DMS153 (cell line): Measurements from ENCODE around the gene TOMT.
"Not testable (repeated sequence)": the region's sequence is repeated elsewhere in the genome, so short reads cannot be mapped to it uniquely, and the experiment has no call there.

Experiments
- DNase-seq: peaks from one replicate; lab custom pipeline; 2025; lab: John Stamatoyannopoulos, UW

TOMT gene

DNA sequence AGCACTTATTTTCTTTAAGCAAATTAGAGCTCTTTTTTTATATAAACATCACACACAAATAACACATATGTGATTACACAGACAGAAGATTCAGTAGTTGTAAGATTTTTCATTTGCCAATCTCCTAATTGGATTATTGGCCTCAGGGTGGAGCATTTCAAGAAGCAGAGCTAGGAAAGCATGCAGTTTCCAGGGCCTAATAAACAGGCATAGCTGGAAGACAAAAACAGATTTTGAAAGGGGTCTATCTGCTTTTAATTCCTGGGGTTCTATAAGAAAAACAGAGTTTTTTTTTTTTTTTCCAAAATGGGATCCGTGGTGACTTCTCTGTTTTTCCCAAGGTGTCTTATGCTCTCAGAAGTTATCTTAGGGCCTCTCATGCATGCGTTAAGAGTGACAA, 22.2 kb downstream of the TOMT start:
- DNase-seq: no peak

DNA sequence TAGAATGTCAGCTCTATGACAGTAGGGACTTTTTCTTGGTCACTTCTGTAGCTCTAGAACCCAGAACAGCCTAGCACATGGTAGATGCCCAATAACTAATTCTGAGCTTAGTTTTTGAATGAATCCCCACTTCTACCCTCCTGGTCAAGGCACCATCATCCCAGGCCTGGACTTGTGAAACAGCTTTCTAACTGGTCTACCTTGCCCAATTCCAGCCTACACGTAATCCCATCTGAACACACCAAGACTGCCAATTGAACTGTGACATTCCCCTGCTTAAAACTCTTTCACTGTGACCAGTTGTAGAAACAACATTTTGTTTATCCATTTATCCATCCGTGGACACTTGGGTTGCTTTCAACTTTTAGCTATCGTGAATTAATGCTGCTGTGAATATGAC, 23.7 kb downstream of the TOMT start:
- no peak for DNase-seq

DNA sequence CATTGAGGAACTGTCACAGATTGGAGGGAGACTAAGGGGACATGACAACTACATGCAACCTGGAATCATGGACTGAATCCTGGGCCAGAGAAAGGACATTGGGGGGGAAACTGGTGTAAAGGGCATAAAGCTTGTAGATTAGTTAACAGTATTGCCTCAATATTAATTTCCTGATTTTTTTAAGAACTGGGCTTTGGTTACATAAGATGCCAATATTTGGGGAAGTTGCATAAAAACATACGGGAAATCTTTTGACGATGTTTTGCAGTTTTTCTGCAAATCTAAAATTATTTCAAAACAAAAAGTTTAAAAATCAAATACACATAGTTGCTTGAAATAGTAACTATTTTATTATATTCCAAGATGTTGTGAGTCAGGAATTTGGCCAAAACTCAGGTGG, 26.9 kb downstream of the TOMT start:
- DNase-seq: no peak

DNA sequence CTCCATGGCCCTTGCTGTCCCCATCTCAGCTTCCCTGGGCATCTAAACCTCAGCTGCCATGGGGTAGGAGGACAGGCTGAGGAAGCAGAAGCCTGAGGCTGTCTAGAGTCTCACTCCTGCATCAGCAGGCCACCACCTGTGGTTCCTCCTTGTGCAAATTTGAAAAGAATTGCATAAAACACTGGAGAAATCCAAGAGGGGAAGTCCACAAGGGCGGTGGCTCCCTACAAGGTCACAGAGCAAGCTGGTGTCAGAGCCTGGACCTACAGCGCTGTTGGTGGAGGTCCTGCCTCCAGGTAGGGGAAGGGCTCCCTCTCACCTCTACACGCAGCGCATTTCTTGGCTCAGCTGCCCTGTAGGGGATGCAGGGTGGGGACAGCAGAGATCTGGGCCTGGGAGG, 29.7 kb downstream of the TOMT start, which contains the start of gene FOLR3:
Gene FOLR3, plus strand, starts transcription at position 253 of the 400 bp plus-strand sequence. CDS start 228 bp downstream, outside the sequence.
- not testable (repeated sequence) for DNase-seq

- DNase-seq: no peak
These were observed 30.4 kb downstream of the TOMT start for GRCh38 chr11:72135891-72136683.

DNA sequence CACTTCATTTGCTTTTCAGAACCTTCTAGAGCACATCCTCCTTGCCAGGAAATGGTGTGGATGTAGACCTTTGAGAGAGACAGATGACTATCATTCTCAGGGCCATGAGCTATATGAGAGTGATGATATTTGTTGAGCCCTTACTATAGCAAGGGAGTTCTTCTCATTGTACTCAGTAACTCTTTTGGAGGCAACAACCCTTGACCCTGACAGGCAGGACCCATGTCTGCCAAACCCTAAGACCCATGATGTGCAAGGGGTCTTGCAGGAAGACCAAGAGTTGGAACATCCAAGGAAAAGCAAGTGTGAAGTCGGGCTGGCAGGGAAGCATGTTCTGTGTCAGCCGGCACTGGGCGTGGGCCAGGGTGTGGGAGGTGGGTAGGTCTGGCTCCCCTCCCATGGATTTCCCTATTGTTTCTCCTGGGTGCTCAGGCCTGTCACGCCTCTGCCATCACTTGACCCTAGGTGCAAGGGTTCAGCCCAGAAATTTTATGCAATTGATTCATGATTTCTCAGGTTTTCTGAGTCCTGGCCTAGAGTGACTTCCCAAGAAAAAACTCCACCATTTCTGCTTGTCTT, 31.0 kb downstream of the TOMT start:
- DNase-seq: no peak

- DNase-seq: no peak
These were observed 33.2 kb downstream of the TOMT start for GRCh38 chr11:72138821-72139390.

GRCh38 chr11:72139500-72139899, 33.8 kb downstream of the TOMT start:
- DNase-seq: no peak

- no peak for DNase-seq
These were observed 34.9 kb downstream of the TOMT start for GRCh38 chr11:72140661-72141060.

GRCh38 chr11:72141066-72141465, 35.3 kb downstream of the TOMT start:
- no peak for DNase-seq

- not testable (repeated sequence) for DNase-seq
These were observed 36.4 kb downstream of the TOMT start for GRCh38 chr11:72142086-72142485.

GRCh38 chr11:72142543-72142942, 36.8 kb downstream of the TOMT start:
- not testable (repeated sequence) for DNase-seq

GRCh38 chr11:72144807-72145565, 39.3 kb downstream of the TOMT start:
- no peak for DNase-seq

GRCh38 chr11:72146625-72147024, 40.9 kb downstream of the TOMT start:
- DNase-seq: no peak

DNA sequence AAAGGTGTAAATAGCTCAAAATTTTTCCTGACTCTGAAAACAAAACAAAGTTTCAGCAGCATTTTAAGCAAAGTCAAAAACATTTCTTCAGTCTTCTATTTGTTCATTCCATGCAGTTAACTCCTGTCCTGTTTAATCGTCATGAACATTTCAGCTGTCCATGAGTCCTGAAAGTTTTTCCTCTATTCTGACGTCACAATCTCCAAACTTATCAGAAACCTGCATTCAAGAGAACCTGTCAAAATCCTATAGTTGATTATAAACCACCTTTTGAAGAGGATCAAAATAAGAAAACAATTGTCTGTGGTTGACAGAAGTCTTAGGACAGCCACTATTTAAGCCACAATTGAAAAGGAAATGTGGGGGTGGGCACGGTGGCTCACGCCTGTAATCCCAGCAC, 45.2 kb downstream of the TOMT start:
- no peak for DNase-seq

DNA sequence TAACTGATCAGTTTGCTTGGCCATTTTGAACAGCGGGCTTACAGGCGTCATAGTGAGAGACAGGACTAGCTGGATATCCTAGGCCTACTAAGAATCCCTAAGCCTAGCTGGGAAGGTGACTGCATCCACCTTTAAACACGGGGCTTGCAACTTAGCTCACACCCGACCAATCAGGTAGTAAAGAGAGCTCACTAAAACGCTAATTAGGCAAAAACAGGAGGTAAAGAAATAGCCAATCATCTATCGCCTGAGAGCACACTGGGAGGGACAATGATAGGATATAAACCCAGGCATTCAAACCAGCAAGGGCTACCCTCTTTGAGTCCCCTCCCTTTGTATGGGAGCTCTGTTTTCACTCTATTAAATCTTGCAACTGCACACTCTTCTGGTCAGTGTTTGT, 48.1 kb downstream of the TOMT start:
- not testable (repeated sequence) for DNase-seq

GRCh38 chr11:72154816-72155215, 49.1 kb downstream of the TOMT start:
- no peak for DNase-seq

DNA sequence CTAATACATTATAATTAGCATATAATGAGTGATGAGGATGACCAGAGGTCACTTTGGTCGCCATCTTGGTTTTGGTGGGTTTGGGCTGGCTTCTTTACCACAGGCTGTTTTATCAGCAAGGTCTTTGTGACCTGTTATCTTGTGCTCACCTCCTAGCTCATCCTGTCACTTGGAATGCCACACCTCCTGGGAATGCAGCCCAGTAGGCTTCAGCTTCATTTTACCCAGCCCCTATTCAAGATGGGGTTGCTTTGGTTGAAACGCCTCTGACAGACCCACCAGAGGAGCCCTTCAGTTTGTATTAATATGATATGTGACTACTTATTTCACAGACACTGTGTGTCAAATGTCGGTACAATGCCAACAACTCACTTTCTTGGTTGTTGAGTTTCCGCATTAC, 50.0 kb downstream of the TOMT start:
- no peak for DNase-seq

GRCh38 chr11:72157131-72157530, 51.4 kb downstream of the TOMT start:
- DNase-seq: no peak
